K562 (cell line): Measurements from ENCODE around the gene TMEM72. TPM values are rescaled to one million over a fixed set of nuclear protein-coding genes. Genes with fewer than 3 reads are reported as not detected.

Experiments
- ATAC-seq: fragments of 200-7000 bp; cut with Tn5 transposase; 3 replicates; pipeline ENCODE4 v1.9.1; 2020; ENCODE audit warnings: moderate library complexity
- BruUV-seq: library from RNA; stranded (reverse); fragments of 400-500 nt; replicated peaks from 2 replicates; lab custom pipeline; 2021; lab: Mats Ljungman, UMichigan
- CTCF ChIA-PET: fragments of 300-600 bp; formaldehyde crosslinking; extraction: SDS; loops from one replicate; lab custom pipeline; 2021; ENCODE audit warnings: low intra/inter-chr PET ratio; lab: Yijun Ruan, JAX
- POLR2A ChIA-PET: fragments of 300-600, 350-650 bp; sonication (Branson Sonifier 250); formaldehyde crosslinking; extraction: SDS; loops from one replicate; lab custom pipeline; 2021; ENCODE audit warnings: antibody characterized with exemption, inconsistent platforms; lab: Yijun Ruan, JAX
- DNase-seq, 4 experiments: peaks; one replicate each; pipeline versions ENCODE4 v3.0.0 to v3.0.0-alpha.2; 2011 to 2018; ENCODE audit warnings: low spot score in 3 of 4, mixed read lengths in 3 of 4; ENCODE audit errors: extremely low read depth in 1 of 4
- FAIRE-seq: peaks from 2 replicates; lab custom pipeline; 2011; peaks lifted over from hg19 to GRCh38; lab: Jason Lieb, UNC
- H2AFZ ChIP-seq: 2 replicates; pipeline ENCODE4 v1.6.0; 2011; ENCODE audit warnings: low read depth, low read length, control low read depth, inconsistent platforms
- H3K27ac ChIP-seq: fragments of 200-600 bp; 3 replicates; pipeline ENCODE4 v1.8.0; 2011; ENCODE audit warnings: low read depth, mild to moderate bottlenecking, control low read depth, inconsistent platforms, low read length, moderate library complexity, mixed read lengths; ENCODE audit errors: extremely low read depth
- H3K27me3 ChIP-seq, 2 experiments: fragments of 300-600 bp in 1 of 2; 2 replicates in 1 of 2; 3 replicates in 1 of 2; pipeline versions ENCODE4 v1.6.0 to v1.8.0; 2011; ENCODE audit warnings: inconsistent platforms in 2 of 2, low read length in 2 of 2, mild to moderate bottlenecking in 1 of 2, mixed read lengths in 1 of 2, moderate library complexity in 1 of 2; ENCODE audit not compliant: control insufficient read depth in 2 of 2, insufficient read depth in 2 of 2
- H3K36me3 ChIP-seq: fragments of 300-600 bp; 3 replicates; pipeline ENCODE4 v1.8.0; 2011; ENCODE audit warnings: mild to moderate bottlenecking, low read length, inconsistent platforms; ENCODE audit not compliant: control insufficient read depth, insufficient read depth
- H3K4me1 ChIP-seq, 2 experiments: fragments of 200-600 bp in 1 of 2; replicated peaks in 1 of 2; 2 replicates in 1 of 2; 3 replicates in 1 of 2; pipeline versions ENCODE4 v1.5.1 to v1.8.0; 2011; ENCODE audit warnings: inconsistent platforms in 2 of 2, low read length in 2 of 2, mild to moderate bottlenecking in 1 of 2, mixed read lengths in 1 of 2, moderate library complexity in 1 of 2; ENCODE audit not compliant: control insufficient read depth in 2 of 2, insufficient read depth in 2 of 2
- H3K4me2 ChIP-seq: 2 replicates; pipeline ENCODE4 v1.6.1; 2011; ENCODE audit warnings: low read length, control low read depth, inconsistent platforms, mixed read lengths; ENCODE audit not compliant: insufficient read depth
- H3K4me3 ChIP-seq: fragments of 200-600 bp; sonication (generic), shearing (Covaris generic); 2 replicates; pipeline ENCODE4 v1.5.1; 2016; ENCODE audit warnings: control low read depth, inconsistent platforms
- H3K79me2 ChIP-seq: fragments of 200-600 bp; 3 replicates; pipeline ENCODE4 v1.8.0; 2011; ENCODE audit warnings: low read length, inconsistent platforms; ENCODE audit not compliant: control insufficient read depth, insufficient read depth
- H3K9ac ChIP-seq, 2 experiments: 2 replicates each; pipeline versions ENCODE4 v1.6.0 to v1.6.1; 2011; ENCODE audit warnings: low read depth in 2 of 2, low read length in 2 of 2, control low read depth in 1 of 2, inconsistent platforms in 1 of 2, mild to moderate bottlenecking in 1 of 2, mixed read lengths in 1 of 2; ENCODE audit not compliant: insufficient read depth in 1 of 2
- H3K9me1 ChIP-seq: one replicate; pipeline ENCODE4 v1.6.0; 2011; ENCODE audit warnings: inconsistent platforms, mild to moderate bottlenecking, low read length, moderate library complexity; ENCODE audit not compliant: control insufficient read depth, insufficient read depth
- H3K9me3 ChIP-seq: replicated peaks from 2 replicates; pipeline ENCODE4 v1.5.1; 2011; ENCODE audit warnings: low read depth, low read length, inconsistent platforms; ENCODE audit not compliant: control insufficient read depth, insufficient read depth
- H4K20me1 ChIP-seq: replicated peaks from 2 replicates; pipeline ENCODE4 v1.6.1; 2011; ENCODE audit warnings: low read length, inconsistent platforms, mixed read lengths; ENCODE audit not compliant: control insufficient read depth, insufficient read depth
- HMGXB4 ChIP-seq: sonication (generic); formaldehyde crosslinking; IDR thresholded peaks from 2 replicates; pipeline ENCODE4 v1.8.1; 2023; ENCODE audit warnings: mild to moderate bottlenecking, missing genetic modification reagents
- JUN ChIP-seq, 2 experiments: sonication (generic) in 1 of 2; formaldehyde crosslinking in 1 of 2; IDR thresholded peaks; 2 replicates each; pipeline versions ENCODE4 v1.6.1 to v1.8.0; 2012 to 2022; ENCODE audit warnings: borderline replicate concordance in 2 of 2, mild to moderate bottlenecking in 2 of 2, improper control_type of control experiment in 1 of 2, low read depth in 1 of 2, low read length in 1 of 2, missing genetic modification reagents in 1 of 2
- TAL1 ChIP-seq: fragments of 450-650 bp; IDR thresholded peaks from 2 replicates; pipeline ENCODE4 v1.6.1; 2016; ENCODE audit warnings: mild to moderate bottlenecking
- TEAD1 ChIP-seq, 2 experiments: fragments of 450-650 bp in 1 of 2; sonication (generic) in 1 of 2; formaldehyde crosslinking; IDR thresholded peaks; 2 replicates each; pipeline versions ENCODE4 v1.4.0 to v1.8.0; 2020 to 2022; ENCODE audit warnings: mild to moderate bottlenecking in 2 of 2, missing genetic modification reagents in 1 of 2
- U2AF2 ChIP-seq: fragments of 200-400 bp; formaldehyde crosslinking; optimal IDR thresholded peaks from 2 replicates; pipeline ENCODE3; 2017; ENCODE audit warnings: low read depth, mild to moderate bottlenecking, low read length
- ZBTB26 ChIP-seq: fragments of 450-650 bp; formaldehyde crosslinking; IDR thresholded peaks from 2 replicates; pipeline ENCODE4 v1.4.0; 2022; ENCODE audit warnings: missing genetic modification characterization
- ZNF740 ChIP-seq, 3 experiments: fragments of 200-800 bp in 1 of 3; sonication (Bioruptor generic) in 1 of 3; sonication (generic) in 1 of 3; formaldehyde crosslinking in 1 of 3; IDR thresholded peaks; 2 replicates each; pipeline versions ENCODE4 v1.6.1 to v1.8.0; 2016 to 2022; ENCODE audit warnings: mild to moderate bottlenecking in 2 of 3, missing compliant biosample characterization in 2 of 3, missing genetic modification characterization in 2 of 3, missing genetic modification reagents in 1 of 3
- whole genome bisulfite sequencing: fragments of 100-300 bp; shearing (Covaris generic); methylation state at CpG from one replicate; pipeline ENCODE4 v1.1.6; 2016; ENCODE audit warnings: low coverage, mixed read lengths; ENCODE audit not compliant: insufficient coverage; ENCODE audit errors: missing lambda C conversion rate; 5-methylcytosine and 5-hydroxymethylcytosine counted together
- in situ Hi-C: fragments of 300-500 bp; cut with MboI; formaldehyde crosslinking; loops from 4 replicates; pipeline ENCODE4 v1.15.0; 2018; ENCODE audit warnings: inconsistent platforms, mixed read lengths
- intact Hi-C: fragments of 100-400 bp; cut with micrococcal nuclease; formaldehyde crosslinking; loops from 2 replicates; pipeline ENCODE4 v1.14.2; 2022
- polyA plus RNA-seq, 8 experiments: library from polyadenylated mRNA; depleted of rRNA in 4 of 8; stranded (reverse) in 5 of 8; unstranded in 3 of 8; fragments of >200 nt; fragmentation: Nextera tagmentation in 2 of 8; fragmentation: Illumina TruSeq in 1 of 8; extraction: Ambion mirVana in 2 of 8; extraction: Trizol in 1 of 8; gene quantifications; 2 replicates each; pipeline versions ENCODE4 v1.2.1 to v1.2.3, GENCODE V29; 2011 to 2014; ENCODE audit warnings: inconsistent platforms in 1 of 8, missing spikeins in 1 of 8
- total RNA-seq, 7 experiments: library from RNA; depleted of rRNA in 6 of 7; stranded (reverse); fragments of >200 nt in 6 of 7; fragmentation: Illumina TruSeq in 2 of 7; extraction: Trizol in 2 of 7; gene quantifications; 2 replicates each; pipeline versions ENCODE4 v1.2.1 to v1.2.3, GENCODE V29; 2011 to 2021; ENCODE audit warnings: low replicate concordance in 1 of 7

TMEM72 gene
- total and polyA plus RNA-seq, 9 of the 15 experiments (the other 6 are each of a cell fraction or from before 2014, with no cell fraction given) = not detected

- TF ChIP-seq ZNF740 (CRISPR knock-in tag; IDR thresholded peaks at IDR 0.05) = 0 out of 2 replicates have a peak, but pooled peaks have one; percentile 23
- no peak for TF ChIP-seq ZNF740 (tag; IDR thresholded peaks at IDR 0.05)
- no peak for TF ChIP-seq TAL1
- TF ChIP-seq TEAD1 (CRISPR knock-in tag; IDR thresholded peaks at IDR 0.05) = no peak
- TF ChIP-seq U2AF2 = no peak
- TF ChIP-seq ZBTB26 (CRISPR knock-in tag) = peak; percentile 92
Measured at GRCh38 chr10:44968500-44969400, 57.6 kb downstream of the TMEM72 start (continued).

GRCh38 chr10:44969854-44970253 lies 58.7 kb downstream of the TMEM72 start:
- peaks cover 17 to 20% of the 10 kb centered on the region in 2 experiments for H3K4me1 ChIP-seq
- no peak for FAIRE-seq

More at GRCh38 chr10:44969854-44970253, 58.7 kb downstream of the TMEM72 start:
- intact Hi-C loops (no loop called here), in situ Hi-C loops (no loop called here)
- Histone ChIP-seq H3K4me2 (no peak overlapping the region), H3K27ac (no peak overlapping the region), H3K27me3 (peaks cover 0 to 19% of the 10 kb centered on the region in 2 experiments; a peak in 2 of 5 replicates), H3K79me2 (no peaks in the 10 kb centered on the region), H3K9me1 (no peaks in the 10 kb centered on the region), H4K20me1 (no peaks in the 10 kb centered on the region), H3K9me3 (no peaks in the 10 kb centered on the region), H3K4me3 (no peak overlapping the region)
- 33% methylated on average over 9 of the region's 9 CpGs for WGBS
- DNase-seq = no peak
- CTCF ChIA-PET = no interaction called here
- TF ChIP-seq JUN (IDR thresholded peaks at IDR 0.05; ENCODE audit: borderline replicate concordance, low read depth, low read length) (no peak), JUN (CRISPR knock-in tag; IDR thresholded peaks at IDR 0.05; ENCODE audit: borderline replicate concordance) (no peak), HMGXB4 (CRISPR knock-in tag) (no peak)
- TF ChIP-seq, all 486 proteins: peak for 0
- POLR2A ChIA-PET = no interaction called here
- no peak overlapping the region for H2AFZ ChIP-seq
- ATAC-seq = no peak
- no TSS peak for BruUV-seq
- no peaks in the 10 kb centered on the region for H3K36me3 ChIP-seq
- no peak overlapping the region for H3K9ac ChIP-seq
